Measurements from ENCODE around the gene PGS1.

The PGS1 gene

DNA sequence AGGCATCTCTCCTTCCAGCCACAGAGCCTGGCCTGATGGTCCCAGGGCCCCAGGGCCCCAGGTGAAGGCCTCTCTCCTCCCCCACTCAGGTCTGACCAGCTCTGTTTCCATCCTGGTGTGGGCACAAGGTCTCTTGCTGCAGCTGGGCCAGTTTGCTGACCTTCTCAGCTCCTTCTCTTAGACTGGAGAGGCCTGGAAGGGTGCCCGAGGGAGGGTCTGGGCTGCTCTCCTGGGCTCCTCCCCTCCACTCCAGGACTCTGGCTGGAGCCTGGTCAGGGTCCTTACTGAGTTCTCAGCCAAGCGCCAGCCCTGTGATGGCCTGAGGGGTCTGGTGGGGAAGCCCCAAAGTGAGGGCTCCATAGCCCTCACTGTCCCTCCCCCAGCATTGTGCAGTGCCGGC is 31.0 kb upstream of the PGS1 start:
- DNase-seq, result no peak

DNA sequence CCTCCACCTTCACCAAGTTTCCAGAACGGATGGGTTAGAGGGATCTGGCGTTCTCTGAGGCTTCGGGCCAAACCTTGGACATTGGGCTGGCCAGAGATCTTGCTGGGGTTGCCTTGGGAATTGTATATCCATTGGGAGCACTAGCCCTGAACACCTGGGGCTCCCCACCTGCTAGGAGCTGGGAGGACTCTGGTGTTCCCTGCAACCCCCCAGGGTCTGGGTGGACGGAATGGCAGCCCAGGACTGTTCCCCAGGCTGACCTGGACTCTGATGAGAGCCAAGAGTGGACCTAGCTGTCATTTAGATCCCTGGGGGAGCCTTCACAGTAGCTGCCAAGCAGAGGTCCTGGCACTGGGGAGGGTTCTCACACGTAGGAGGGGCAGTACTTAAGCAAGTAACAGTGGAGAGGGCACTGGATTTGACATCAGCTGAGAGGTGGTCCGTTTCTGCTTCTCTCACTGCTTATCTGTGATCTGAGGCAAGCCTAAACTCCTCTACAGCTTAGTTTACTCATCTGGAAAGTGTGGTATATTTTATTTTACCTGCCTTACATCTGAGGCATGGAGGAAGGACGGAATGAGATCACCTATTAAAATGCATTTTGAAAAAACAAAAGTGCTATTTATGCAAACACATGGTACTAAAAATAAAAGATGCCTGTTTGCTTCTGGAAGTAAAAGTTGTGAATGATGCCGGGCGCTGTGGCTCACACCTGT is 30.2 kb upstream of the PGS1 start:
- no peak for DNase-seq

DNA sequence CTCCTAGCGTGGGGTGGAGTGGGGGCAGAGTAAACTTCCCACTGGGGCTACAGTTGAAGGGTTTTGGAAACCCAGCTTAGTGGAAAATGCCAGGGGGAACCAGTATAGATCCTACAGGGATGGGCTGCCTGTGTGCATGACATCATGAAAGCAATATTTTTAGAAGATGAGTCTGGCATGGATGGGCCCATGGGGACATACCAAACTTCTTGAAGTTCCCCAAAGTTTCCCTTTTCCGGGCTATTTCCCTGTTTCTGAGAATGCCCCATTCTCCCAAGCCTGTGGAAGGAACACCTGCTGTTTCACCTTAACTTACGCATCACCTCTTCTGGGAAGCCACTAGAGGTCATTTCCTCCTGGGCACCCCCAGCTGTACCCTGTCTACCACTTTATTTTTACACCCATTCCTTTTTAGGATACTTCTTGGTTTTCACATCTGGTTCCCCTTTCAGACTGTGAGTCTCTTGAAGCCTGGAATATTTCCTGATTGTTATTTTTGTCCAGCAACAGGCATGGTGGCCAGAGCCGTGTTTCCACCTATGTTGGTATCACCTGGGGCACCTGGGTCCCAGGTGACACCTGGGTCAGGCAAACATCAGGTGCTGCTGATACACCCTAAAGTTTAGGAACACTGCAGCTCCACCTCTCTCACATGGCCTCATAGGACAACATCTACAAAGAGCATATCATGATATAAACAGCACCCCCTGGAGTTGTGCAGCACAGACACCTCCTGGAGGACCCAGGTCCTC is 28.4 kb upstream of the PGS1 start:
- DNase-seq, result no peak

DNA sequence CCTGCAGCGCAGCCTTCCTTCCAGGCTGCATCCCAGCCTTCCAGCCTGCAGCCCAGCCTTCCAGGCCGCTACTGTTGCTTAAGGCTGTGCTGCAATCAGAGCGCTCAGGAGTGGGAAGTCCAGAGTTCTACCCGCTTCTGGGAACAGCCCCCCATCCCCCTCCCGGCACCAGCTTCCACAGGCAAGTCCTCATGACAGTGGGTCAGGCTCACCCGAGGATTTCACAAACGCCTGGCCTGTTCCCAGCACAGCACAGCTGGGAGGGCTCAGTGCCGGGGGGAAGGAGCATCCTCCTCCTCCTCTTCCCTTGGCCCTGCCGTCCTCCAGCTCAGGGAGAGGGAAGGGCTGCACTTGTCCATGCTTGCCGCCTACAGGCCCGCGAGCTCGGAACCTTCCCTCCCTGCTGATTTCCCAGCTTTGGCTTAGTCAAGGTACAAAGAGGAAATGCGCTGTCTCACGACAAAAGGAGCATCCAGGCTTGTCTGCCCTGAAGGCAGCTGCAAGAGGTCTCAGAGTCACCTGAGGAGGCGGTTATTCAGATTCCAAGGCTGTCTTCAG is 26.9 kb upstream of the PGS1 start:
- DNase-seq, result peak in 1 of 2 donors; percentile 63

DNA sequence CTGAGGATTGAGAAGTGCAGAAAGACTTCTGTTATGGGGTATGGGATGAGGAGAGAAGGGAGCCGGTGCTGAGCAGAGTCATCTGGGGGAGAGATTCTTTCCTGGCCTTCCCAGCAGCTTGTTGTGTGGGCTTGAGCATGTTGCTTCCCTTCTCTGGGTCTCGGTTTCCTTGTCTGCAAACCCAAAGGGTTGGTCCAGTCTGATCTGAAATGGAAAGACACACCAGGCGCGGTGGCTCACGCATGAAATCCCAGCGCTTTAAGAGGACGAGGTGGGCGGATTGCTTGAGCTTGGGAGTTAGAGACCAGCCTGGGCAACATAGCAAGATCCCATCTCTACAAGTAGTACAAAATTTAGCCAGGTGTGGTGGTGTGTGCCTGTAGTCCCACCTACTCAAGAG is 24.6 kb upstream of the PGS1 start:
- no peak for DNase-seq

DNA sequence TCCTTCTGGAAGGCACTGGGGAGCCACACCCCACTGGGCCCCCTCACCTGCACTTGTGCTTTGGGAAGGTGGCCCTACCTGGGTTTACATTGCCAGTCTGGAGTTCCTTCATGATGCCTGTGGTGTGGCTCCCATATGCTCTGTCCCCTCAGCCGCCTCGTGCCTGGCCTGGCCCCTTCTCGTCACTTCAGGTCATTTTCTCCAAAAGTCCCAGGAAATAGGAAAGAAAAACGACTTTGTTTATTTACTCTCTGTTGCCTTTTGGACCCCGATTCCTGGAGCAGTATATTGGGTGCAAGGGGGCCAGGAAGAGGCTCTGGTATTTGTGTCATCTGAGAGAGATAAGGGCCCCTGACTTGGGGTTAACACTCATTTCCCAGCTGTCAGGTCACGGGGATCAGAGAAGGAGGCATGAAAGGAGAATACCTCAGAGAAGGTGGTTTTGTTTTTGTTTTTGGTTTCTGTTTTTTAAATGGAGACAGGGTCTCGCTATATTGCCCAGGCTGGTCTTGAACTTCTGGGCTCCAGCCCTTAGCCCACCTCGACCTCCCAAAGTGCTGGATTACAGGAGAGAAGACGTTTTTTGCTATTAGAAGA is 23.3 kb upstream of the PGS1 start:
- peak; percentile 45 to 73 for DNase-seq

DNA sequence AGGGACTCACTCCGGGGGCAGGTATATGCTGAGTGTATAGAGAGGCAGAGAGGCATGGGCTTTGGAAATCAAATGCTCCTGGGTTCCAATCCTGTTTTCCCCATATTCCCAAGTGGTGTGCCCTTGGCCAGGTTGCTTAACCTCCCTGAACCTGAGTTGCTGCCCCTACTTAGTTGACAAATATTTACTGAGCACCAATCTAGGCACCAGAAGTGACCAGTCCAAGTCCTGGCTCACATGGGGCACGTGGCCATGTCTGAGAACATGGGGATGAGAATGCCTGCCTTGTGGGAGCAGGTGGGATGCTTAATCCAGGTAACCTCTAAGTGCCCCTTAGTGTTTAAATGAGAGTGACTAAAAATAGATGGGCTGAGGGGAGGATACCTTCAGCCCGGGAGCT is 22.7 kb upstream of the PGS1 start:
- no peak for DNase-seq

DNA sequence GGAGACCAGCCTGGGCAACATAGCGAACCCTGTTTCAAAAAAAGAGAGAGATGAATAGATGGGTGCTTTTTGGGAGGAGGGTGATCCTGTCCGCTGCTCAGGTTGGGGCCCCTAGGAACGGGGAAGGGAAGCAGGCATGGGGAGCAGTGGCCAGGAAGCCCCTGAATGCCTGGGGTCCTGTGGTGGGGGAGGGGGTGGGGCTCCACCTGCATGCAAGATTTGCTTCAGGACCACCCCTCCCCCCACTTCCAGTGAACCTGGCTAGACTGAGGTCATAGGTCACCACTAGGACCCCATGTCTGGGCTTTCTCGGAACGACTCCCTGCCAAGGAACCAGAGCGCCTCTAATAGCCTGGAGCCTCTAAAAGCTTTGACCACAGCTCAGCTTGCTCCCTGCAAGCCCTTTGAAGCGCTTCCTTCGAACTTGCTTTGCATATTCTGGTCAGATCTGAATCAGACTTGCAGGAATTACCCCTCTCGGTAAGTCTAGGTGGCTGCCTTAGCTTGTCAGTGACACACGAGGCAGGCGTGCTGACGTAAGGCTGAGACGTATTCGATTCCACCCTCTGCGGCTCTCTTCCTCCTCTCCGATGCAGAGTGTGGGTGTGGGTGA is 22.2 kb upstream of the PGS1 start:
- DNase-seq, result peak; percentile 97

DNA sequence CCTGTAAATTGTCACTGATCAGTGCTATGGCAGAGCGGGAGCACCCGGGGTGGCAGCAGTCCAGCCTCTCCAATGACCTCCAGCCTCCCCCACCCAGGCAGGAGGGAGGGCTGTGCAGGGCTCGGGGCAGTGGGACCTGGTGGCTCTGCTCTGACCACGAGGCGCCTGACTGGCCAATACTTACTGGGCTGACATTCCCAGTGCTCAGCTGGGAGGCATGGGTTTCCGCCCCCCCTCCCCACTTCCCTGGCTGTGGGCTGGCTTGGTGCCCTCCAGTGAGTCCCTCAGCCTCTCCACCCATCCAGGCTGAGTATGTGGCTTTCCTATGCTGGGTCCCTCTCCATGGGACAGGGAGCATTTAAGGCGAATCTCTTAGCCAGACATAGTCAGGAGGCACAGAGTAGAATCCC is 21.3 kb upstream of the PGS1 start:
- DNase-seq, result peak; percentile 46 to 49

DNA sequence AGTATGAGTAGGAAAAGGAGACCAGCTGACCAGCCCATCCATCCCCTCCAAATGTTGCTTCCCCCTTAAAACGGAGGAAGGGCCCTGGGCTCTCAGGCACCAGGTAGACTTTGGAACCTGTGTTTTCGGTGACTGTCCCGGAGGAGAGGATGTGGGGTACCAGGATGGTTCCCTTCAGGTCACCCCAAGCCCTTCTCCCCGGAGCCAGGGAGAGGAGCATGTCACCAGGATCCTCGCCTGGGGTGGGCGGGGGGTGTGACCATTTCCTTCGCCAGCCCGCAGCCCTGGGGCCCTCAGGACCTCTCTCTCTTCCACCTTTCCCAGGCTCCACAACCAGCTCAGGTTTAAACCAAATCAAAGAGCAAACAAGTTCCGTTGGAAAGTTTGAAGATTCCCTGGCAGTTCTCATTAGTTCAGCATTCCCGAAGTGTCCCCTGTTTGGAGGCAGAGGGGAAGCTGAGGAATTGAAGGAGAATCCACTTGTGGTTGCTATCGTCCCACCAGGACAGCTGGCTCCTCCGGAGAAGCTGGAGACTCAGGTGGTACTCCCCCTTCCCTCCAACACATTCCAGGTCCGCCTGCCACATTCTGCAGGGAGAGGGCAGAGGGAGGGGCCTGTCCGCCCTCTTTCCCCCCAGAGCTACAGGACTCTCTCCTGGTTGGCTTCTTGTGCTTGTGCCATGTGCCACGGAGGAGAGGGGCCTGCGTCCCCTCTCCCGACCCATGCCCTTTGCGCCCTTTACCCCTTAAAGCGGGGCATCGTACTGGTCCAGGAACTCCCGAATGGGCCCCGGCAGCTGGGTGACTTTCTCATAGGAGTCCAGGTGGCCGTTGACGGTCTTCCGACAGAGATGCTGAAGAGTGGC is 20.5 kb upstream of the PGS1 start:
- DNase-seq, result no peak

DNA sequence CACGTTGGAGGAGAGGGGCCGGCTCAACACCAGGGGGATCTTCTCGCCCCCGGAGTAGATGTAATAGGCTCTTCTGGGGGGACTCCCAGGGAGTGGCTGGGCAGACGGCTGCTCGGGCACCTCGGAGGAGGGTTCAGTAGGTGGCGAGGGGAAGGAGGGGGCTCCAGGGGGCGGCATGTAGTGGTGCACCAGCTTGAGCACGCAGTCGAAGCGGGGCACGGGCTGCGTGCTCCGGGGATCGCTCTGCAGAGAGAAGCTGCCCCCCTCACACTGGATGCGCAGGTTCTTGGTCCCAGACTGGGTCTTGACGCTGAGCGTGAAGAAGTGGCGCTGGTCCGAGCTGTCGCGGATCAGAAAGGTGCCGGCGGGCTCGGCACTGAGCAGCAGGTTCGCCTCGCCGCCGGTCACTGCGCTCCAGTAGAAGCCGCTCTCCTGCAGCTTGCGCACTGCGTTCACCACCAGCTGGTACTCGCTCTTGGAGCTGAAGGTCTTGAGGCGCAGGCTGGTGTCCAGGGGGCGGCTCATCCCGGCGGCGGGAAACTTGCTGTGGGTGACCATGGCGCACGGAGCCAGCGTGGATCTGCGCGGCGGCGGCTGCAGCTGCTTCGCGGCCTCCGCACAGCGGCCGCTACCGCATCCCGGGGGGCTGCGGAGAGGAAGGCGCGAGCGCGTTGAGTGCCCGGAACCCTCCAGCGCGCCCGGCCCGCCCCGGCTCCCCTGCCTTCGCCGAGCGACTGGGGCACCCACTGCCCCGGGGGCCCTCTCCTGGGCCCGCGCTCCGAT is 19.7 kb upstream of the PGS1 start:
- no peak for DNase-seq

DNA sequence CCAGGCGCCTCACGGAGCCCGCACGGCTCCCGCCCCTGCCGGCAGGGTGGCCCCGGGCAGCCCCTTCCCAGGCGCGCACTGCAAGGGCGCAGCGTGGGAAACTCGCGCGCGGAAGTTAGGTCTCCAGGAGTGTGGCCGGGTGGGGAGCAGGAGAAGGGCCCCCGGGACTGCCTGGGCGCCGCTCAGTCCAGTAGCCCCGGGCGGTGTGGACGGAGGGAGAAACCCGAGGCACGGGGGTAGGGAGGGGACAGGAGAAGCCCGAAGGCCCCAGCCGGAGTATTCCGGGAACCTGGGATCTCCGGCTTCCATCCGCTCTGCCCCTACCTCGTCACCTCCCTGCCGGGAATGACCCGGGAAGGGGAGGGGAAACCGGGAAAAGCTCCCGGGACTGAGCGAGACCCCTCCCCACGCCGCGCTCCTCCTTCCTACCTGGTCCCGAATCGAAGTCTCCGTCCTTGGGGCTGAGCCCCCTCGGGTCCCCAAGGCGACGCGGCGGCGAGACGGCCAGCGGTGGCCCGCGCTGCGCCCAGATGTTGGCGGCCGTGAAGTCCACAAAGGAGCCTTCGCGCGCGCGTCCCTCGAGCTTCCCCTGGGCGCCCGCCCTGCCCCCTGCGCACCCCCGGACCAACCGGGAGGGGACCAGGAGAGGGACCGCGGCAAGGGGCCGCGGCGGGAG is 19.0 kb upstream of the PGS1 start:
- DNase-seq, result peak in 1 of 2 donors; percentile 53

DNA sequence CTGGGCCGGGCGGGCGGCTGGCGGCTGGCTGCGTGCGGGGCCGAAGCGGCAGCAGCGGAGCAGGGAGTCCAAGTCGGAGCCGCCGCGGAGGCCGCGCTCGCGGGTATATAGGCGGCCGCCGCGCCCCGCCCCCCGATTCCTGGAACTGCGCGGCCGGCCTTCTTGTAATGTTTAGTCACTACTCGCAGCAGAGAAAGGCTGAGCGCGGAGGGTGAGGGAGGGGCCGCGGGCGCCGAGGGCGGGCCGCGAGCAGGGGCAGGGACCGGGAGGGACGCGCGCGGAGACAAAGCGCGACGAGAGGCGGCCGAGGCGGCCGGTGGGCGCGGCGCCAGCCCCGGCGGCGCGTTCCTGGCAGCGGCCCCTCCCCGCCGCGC is 18.5 kb upstream of the PGS1 start, which contains the start of gene SOCS3:
Gene SOCS3 (minus strand): TSS at position 81 of the 374 bp plus-strand sequence. CDS start 982 bp downstream, outside the sequence.
- peak; percentile 98 to 99 for DNase-seq

DNA sequence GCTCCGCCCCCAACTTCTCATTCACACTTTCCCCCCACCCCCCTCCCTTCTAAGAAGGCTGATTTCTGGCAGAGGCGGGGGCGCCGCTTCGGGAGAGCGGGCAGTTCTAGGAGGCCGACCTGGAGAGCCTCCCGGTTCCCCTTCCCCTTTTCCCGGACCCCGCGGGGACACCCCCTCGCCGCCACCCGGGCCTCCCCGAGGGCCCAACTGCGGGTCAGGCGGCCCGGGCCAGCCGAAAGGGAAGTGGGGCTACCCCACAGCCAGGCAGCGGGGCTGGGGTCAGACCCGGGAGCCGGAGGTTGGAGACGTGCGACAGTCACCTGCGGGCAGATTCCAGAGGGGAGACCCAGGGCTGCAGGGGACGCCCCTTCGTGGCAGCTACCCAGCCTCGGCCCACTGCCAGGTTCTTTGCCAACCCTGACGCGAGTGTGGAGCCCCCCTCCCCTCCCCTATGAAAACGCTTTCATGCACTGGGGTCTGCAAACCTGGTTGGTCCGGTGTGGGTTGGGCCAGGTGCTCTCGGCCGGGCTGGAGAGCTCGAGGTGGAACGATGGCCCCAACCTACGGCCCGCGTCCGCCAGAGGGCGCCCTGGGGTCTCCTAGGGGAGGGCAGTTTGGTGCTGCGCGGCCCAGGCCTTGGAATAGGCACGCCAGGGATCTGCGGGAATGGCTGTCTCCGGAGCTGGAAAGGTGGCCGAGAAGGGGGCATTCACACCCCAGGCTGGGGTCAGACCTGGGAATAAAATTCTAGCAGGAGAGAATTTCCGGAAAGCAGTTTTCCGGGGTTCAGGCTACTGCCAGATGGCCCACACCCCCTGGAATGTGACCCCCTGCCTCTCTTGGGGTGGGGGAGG is 17.9 kb upstream of the PGS1 start:
- DNase-seq, result peak; percentile 86 to 89

DNA sequence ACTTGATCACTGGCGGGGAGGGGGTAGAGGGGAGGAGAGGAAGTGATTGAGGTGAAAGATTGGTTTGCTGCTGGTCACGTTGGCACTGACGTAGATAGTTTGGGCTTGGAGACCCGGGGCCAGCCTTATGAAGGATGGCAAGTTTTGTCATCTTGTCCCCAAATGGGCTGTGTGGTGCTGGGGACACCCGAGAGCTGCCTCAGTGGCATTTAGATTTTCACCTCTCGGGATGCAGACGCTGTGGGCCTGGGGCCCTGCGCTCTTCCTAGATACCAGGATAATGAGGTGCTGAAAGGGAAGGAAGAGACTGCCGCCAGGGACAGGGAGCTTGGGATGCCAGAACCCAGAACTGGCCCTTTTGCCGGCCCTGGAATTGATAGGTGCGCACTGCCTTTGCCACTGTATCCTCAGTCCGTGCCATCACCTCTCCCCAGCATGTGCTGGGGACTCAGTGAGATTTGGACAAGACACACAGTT is 17.2 kb upstream of the PGS1 start:
- DNase-seq, result no peak

DNA sequence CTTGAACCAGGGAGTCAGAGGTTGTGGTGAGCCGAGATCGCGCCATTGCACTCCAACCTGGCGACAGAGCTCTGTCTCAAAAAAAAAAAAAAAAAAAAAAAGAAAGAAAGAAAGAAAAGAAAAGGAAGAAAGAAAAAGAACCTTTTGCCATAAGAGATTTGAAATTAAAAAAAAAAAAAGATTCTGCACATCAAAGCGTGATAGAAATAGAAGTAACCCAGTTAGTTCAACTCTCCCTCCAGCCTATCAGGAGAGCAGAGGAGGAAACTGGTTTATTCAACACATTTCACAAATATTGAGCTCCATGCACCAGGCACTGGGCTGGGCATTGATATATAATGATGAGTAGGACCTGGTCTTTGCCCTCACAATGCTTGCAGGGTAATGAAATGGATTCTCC is 16.2 kb upstream of the PGS1 start:
- DNase-seq, result no peak

DNA sequence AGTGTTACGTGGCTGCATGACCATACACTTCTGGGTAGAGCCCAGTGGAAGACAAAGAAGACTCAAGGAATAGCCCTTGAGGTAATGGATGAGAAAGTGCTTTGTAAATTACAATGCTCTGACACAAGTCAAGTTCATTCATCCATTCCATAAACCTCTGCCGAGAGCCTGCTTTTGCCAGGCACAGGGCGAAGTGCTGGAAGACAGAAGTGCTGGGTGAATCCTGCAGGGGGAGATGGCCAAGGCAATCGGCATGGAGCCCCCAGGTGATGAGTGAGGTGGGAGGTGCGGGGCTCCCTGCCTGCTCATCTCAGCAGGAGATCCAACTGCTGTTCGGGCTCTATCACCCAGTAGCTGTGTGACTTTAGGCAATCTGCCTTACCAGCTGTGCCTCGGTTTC is 15.8 kb upstream of the PGS1 start:
- DNase-seq, result no peak

DNA sequence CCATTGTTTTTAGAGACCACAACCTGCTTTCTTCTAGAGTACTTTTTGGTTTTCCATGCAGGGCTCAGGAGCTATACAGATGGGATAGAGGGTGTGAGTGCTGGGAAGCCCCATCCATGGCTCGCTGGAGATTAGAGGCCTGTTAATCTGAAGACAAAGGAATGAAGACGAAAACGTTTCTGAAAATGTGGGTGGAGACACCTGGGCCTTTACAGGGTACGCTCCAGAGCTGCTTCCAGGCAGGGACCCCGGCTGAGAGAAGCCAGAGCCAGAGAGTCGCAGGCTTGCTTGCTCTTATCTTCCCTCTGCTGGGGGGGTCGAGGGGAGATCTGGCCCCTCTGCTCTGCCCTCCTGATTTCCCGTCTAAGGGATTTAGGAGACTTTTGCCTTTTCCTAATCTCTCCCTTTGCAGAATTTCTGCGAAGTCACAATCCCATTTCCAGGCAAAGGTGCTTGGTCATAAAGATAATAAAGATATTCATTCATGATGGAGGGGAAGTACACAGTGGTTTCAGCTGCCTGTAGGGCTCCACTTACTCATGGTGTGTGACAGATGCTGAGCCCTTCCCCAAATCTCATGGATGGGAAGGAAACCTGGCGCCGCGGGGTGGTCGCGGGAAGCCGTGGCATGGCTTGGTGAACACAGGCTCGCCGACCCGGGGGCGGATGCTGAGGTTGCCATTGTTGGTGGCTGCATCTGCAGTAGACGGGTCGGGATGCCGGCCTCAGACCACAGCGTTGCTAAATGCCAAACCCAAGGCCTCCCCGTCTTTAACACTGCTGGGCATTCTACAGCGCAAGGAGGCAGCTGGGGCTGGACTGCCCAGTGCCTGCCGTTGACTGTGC is 13.8 kb upstream of the PGS1 start:
- DNase-seq, result no peak

All from CD4-positive, alpha-beta T cell treated with Interferon alpha-2 for 1 hour (primary cell).